Stimulated activated CD4-positive, alpha-beta T cell treated with anti-CD3 and anti-CD28 coated beads, Interleukin-15, amount 100 ng/mL, for 48 hours (primary cell): ENCODE data around the gene ALAS2.
"Not testable (repeated sequence)": the region's sequence is repeated elsewhere in the genome, so short reads cannot be mapped to it uniquely, and the experiment has no call there.

Experiments
- DNase-seq, 2 donors: peaks; one replicate each; pipeline ENCODE4 v3.0.0-alpha.2; 2020; ENCODE audit warnings: low read depth in 2 of 2

Gene ALAS2

GRCh38 chrX:55030271-55031205 is at the start of gene ALAS2:
TSS of gene ALAS2 (minus strand) at chrX:55030977. CDS start at chrX:55026000, 4,977 bp downstream.
- no peak for DNase-seq

- DNase-seq, result no peak
These were observed 44.2 kb upstream of the ALAS2 start, which contains the start of gene PAGE2B for GRCh38 chrX:55074851-55075467. TSS of gene PAGE2B (plus strand) at chrX:55075030. CDS start at chrX:55076042, 1,012 bp downstream.

- DNase-seq, result no peak
These were observed 41.5 kb upstream of the ALAS2 start for GRCh38 chrX:55072286-55072685.

- DNase-seq, result not testable (repeated sequence)
These were observed 36.4 kb upstream of the ALAS2 start for GRCh38 chrX:55067180-55067579.

- DNase-seq, result peak in 1 of 2 donors; percentile 24
These were observed 27.0 kb upstream of the ALAS2 start for GRCh38 chrX:55057675-55058249.

- no peak for DNase-seq
These were observed 26.3 kb upstream of the ALAS2 start for GRCh38 chrX:55056820-55057674.

- DNase-seq, result not testable (repeated sequence)
These were observed 19.8 kb upstream of the ALAS2 start for GRCh38 chrX:55050599-55050998.

GRCh38 chrX:55041514-55041913 is 10.7 kb upstream of the ALAS2 start:
- DNase-seq, result no peak

- no peak for DNase-seq
These were observed 8.7 kb upstream of the ALAS2 start for GRCh38 chrX:55039471-55039870.

GRCh38 chrX:55033429-55033828 is 2.7 kb upstream of the ALAS2 start:
- no peak for DNase-seq

- DNase-seq, result no peak
These were observed 1.5 kb downstream of the ALAS2 start for GRCh38 chrX:55029291-55029690.

GRCh38 chrX:55028611-55029010 is 2.2 kb downstream of the ALAS2 start:
- DNase-seq, result no peak

- DNase-seq, result no peak
These were observed 2.7 kb downstream of the ALAS2 start for GRCh38 chrX:55028040-55028439.

GRCh38 chrX:55026840-55027239 is 3.9 kb downstream of the ALAS2 start:
- DNase-seq, result no peak

- DNase-seq, result no peak
These were observed 4.6 kb downstream of the ALAS2 start for GRCh38 chrX:55026143-55026542.

GRCh38 chrX:55014897-55015299 is 15.9 kb downstream of the ALAS2 start:
- DNase-seq, result no peak

- no peak for DNase-seq
These were observed 19.5 kb downstream of the ALAS2 start for GRCh38 chrX:55011294-55011693.

- DNase-seq, result no peak
These were observed 22.0 kb downstream of the ALAS2 start for GRCh38 chrX:55008571-55009358.

GRCh38 chrX:55007656-55008055 is 23.1 kb downstream of the ALAS2 start:
- no peak for DNase-seq

- no peak for DNase-seq
These were observed 23.8 kb downstream of the ALAS2 start for GRCh38 chrX:55006827-55007621.
